ENCODE data around the gene DNAH9.

Gene DNAH9

DNA sequence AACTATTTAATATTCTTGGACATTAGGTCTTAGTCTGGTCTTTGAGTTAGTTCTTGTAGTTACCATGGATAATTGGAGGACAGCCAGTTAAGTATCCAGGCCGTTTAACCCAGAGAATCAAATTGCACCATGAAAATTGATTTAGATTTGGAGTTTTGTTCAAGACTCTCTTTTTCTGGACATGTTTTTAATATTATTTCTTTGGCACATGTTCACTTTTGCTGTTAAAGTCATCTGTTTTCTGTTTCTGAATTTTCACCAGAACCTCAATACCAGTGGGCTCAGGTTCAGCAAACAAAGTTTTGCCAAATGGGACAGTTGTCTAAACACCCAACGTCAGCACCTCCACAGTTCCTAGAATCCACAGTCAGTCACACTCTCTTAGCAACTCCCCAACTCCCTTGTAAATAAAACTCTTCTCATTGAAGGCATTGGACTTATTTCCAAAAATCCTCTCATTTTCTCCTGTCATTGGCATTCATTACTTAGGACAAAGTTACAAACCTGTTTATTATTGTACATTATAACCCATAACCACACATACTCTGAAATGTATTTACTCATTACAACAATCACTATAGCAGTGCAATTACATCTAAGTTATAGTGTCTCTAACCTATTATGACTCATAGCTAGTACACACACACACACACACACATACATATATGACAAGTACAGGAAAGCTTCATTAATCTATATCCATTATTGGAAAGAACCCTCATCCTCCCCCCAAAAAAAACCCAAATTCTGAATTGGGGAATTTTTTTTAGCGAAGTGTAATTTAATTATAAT lies 33.5 kb upstream of the DNAH9 start:
- no peak for DNase-seq (ENCODE audit: low read depth)
- TF ChIP-seq, protein P1, sequence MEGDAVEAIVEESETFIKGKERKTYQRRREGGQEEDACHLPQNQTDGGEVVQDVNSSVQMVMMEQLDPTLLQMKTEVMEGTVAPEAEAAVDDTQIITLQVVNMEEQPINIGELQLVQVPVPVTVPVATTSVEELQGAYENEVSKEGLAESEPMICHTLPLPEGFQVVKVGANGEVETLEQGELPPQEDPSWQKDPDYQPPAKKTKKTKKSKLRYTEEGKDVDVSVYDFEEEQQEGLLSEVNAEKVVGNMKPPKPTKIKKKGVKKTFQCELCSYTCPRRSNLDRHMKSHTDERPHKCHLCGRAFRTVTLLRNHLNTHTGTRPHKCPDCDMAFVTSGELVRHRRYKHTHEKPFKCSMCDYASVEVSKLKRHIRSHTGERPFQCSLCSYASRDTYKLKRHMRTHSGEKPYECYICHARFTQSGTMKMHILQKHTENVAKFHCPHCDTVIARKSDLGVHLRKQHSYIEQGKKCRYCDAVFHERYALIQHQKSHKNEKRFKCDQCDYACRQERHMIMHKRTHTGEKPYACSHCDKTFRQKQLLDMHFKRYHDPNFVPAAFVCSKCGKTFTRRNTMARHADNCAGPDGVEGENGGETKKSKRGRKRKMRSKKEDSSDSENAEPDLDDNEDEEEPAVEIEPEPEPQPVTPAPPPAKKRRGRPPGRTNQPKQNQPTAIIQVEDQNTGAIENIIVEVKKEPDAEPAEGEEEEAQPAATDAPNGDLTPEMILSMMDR (conservative IDR thresholded peaks at IDR 0.05; ENCODE audit: low read depth, low read length): no peak
- H3K4me3 ChIP-seq (ENCODE audit: low read length): no peak overlapping the region

DNA sequence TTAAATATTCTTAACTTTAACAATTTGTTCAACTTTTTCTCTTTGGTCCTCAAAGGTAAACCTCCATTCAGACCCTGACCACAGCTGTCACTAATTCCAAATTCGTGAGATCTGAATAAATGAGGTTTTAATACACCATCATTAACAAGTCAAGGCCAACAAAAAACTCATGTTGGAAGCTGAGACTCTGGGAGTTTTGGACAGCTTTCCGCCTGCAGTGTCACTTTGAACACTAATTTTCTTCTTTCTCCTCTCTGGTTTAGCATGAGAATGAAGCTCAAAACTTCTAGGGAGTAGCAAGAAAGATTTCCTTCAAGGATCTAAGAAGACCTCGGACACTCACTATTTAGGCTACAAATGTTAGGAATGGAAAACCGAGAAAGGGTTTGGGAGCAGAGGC lies 32.7 kb upstream of the DNAH9 start:
- TF ChIP-seq, protein P1 (conservative IDR thresholded peaks at IDR 0.05; ENCODE audit: low read depth, low read length): no peak
- H3K4me3 ChIP-seq (ENCODE audit: low read length): no peak overlapping the region
- DNase-seq (ENCODE audit: low read depth): no peak

DNA sequence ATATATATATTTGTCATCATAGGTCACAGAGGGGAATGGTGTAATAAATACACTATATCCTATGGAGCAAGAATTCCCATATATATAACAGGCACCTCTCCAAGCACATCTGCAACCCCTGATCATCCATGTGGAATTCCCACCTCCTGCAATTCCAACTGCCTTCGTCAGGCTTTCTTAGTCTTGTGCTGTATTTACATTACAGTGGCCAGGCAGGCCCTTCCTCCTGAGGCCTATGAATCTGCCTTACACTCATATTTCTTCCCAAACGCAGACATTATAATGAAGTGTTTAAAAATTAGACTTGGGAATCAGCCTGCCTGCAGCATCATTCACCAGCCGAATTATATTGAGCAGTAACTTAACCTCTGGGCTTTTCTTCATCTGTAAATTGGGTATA lies 19.3 kb upstream of the DNAH9 start:
- TF ChIP-seq, protein P1 (conservative IDR thresholded peaks at IDR 0.05; ENCODE audit: low read depth, low read length): no peak
- no peak for DNase-seq (ENCODE audit: low read depth)

DNA sequence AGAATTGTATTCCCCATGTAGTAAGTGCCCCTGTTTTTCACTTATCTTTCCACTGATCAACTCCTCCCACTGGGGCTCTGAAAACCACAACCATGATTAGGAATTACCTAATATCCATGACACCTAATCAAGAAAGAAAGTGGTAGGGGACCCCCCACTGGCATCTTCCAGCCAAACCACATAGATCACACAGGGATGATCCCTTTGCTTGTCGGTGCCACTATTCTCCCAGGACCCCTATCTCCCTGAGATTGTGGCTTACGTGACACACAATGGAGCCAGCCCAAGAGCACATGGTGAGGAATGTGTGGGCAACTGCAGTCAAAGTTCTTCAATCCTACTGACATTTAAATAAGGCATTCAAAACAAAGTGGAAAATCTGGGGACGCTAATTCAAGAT lies 17.6 kb upstream of the DNAH9 start:
- TF ChIP-seq, protein P1 (conservative IDR thresholded peaks at IDR 0.05; ENCODE audit: low read depth, low read length): no peak
- H3K4me3 ChIP-seq (ENCODE audit: low read length): no peak overlapping the region
- DNase-seq (ENCODE audit: low read depth): no peak

More for the DNA sequence above, 19.3 kb upstream of the DNAH9 start:
- H3K4me3 ChIP-seq (ENCODE audit: low read length): no peak overlapping the region

DNA sequence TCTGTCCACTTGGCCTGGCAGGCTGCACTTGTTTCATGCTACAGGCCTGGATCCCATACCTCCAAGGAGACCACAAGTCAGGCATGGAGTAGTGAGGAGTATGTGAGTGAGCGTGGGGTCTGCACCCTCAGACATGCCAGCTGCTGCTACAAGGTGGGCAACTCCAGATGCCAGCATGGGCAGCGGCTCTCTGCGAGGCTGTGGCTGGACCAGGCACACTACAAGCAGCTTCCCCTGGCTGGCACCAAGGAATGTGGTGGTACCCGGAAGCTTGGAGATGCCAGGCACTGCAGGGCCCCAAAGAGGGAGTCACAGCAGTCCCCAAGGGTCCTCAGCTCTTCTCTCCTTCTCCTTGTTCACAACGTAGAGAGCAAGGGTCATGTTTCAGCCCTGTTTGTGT lies 16.1 kb upstream of the DNAH9 start:
- no peak overlapping the region for H3K4me3 ChIP-seq (ENCODE audit: low read length)
- TF ChIP-seq, protein P1 (conservative IDR thresholded peaks at IDR 0.05; ENCODE audit: low read depth, low read length): no peak
- DNase-seq (ENCODE audit: low read depth): no peak

DNA sequence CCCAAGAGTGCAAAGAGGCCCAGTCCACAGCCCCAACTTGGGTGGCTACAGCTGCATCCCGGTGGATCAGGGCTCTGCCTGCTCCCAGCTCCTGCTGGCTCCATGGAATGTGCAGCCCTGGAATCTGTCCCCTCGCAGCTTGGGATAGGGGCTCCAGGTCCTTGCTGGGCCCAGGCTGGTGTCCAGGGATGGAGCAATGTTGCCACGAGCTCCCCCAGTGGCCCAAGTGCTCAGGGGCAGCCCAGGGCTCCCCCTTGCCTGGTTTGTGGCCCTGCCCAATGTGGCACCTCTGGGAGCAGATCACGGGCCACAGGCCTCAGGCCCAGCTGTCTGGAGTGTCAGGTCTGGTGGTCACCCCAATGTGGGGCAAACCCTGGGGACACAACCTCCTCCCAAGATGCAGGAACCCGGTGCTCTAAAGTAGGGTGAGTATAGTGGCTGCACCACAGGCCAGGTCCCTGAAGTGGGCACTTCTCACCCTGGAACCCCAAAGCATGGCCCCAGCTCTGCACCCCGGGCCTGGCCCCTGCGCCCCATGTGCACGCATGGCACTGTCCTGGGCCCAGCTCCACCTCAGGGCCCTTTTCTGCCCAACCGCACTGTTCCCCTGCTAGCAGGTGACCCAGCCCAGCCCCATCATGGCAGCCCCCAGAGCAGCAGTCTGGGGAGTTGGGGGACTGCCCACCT lies 14.8 kb upstream of the DNAH9 start:
- TF ChIP-seq, protein P1 (conservative IDR thresholded peaks at IDR 0.05; ENCODE audit: low read depth, low read length): no peak
- no peak overlapping the region for H3K4me3 ChIP-seq (ENCODE audit: low read length)
- DNase-seq (ENCODE audit: low read depth): no peak

DNA sequence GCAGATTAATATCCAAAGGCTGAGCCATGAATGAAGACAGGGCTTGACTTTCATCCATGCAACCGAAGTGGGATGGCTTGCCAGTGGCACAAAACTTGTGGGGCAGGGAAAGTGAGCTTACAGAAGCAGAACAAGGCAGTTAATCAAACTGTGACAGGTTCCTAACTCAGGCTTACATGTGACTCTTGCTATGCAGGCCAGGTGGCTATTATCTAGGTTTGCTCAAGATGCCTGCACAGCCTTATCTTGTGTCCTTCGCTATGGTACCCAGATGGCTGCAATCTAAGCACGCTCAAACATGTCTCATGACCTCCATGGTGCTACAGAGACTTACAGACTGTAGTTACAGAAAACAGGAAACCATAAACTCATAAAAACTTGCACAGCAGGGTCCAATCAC lies 8.6 kb upstream of the DNAH9 start:
- DNase-seq (ENCODE audit: low read depth): no peak
- no peak overlapping the region for H3K4me3 ChIP-seq (ENCODE audit: low read length)
- TF ChIP-seq, protein P1 (conservative IDR thresholded peaks at IDR 0.05; ENCODE audit: low read depth, low read length): no peak

All from retinal pigment epithelial cell (primary cell).